ENCODE measurements around the gene SOS1. TPM values are rescaled to one million over a fixed set of nuclear protein-coding genes. Genes with fewer than 3 reads are reported as not detected.
"Not testable (repeated sequence)": the region's sequence is repeated elsewhere in the genome, so short reads cannot be mapped to it uniquely, and the experiment has no call there.

SOS1 gene
- total RNA-seq, 1 donor from 2014 or later = 44.0 TPM

DNA sequence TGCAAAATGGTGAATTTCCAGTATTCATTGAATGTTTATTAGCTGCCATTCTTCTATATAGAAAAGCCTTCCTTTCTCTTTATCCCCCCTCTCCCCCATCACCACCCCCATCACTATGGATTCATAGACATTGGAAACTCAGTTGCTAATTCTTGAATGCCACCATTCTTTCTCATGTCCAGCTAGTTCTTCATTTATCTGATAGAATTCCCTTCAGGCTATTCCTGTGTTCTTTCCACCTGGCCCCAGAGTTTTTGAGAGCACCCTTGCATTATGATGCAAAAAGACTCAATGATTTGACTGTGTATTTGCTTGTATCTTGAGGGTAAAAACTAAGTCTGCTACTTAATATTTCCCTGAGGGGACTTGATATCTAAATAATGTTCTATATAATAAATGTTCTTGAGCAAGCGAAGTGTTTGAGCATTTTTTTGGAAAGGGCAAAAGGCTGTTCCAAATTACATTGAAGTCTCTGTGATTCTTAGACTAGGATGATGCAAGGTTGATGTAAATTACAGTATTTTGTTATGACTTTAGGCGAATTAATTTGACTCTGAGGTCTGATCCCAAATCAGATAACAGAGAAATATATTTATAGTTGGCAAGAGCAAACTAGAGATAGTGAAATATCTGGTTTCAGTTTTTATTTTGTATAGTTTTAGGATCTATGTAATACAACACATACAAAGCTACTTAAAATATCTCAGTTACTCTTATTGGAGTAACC is 18.8 kb upstream of the SOS1 start:
- no peaks in the 10 kb centered on the region for H3K4me1 ChIP-seq (ENCODE audit: insufficient read depth, low read length)
- no peaks in the 10 kb centered on the region for H3K27me3 ChIP-seq (ENCODE audit: insufficient read depth, low read length)
- no peaks in the 10 kb centered on the region for H3K79me2 ChIP-seq (ENCODE audit: insufficient read depth, low read length)
- no peak overlapping the region for H3K27ac Mint-ChIP-seq (ENCODE audit: unreplicated experiment)
- no peak overlapping the region for H3K27ac ChIP-seq (ENCODE audit: low read depth, low read length)
- DNase-seq (ENCODE audit: low read depth) (no peak), FAIRE-seq (no peak)
- H2AFZ ChIP-seq (ENCODE audit: low read depth, low read length) = no peak overlapping the region
- no peak overlapping the region for H3K4me3 Mint-ChIP-seq (ENCODE audit: unreplicated experiment)
- H3K36me3 ChIP-seq (ENCODE audit: insufficient read depth, low read length) = no peaks in the 10 kb centered on the region
- H3K27me3 Mint-ChIP-seq (ENCODE audit: low read depth, unreplicated experiment) = no peaks in the 10 kb centered on the region
- peaks cover 10% of the 10 kb centered on the region for H3K4me1 Mint-ChIP-seq (ENCODE audit: low read depth, unreplicated experiment)
- H4K20me1 ChIP-seq (ENCODE audit: insufficient read depth, low read length) = no peaks in the 10 kb centered on the region
- no peaks in the 10 kb centered on the region for H3K9me3 Mint-ChIP-seq (ENCODE audit: unreplicated experiment)
- no peak overlapping the region for H3K4me2 ChIP-seq (ENCODE audit: low read length)
- no peak overlapping the region for H3K9ac ChIP-seq (ENCODE audit: low read length)
- H3K36me3 Mint-ChIP-seq (ENCODE audit: low read depth, unreplicated experiment) = no peaks in the 10 kb centered on the region
- no peak overlapping the region for H3K4me3 ChIP-seq (ENCODE audit: insufficient read depth, low read depth, low read length)
- H3K9me3 ChIP-seq (ENCODE audit: insufficient read depth, low read depth, low read length) = no peaks in the 10 kb centered on the region
- TF ChIP-seq EZH2 (IDR thresholded peaks at IDR 0.05; ENCODE audit: insufficient read depth, low read length) = no peak
- TF ChIP-seq, protein P1, sequence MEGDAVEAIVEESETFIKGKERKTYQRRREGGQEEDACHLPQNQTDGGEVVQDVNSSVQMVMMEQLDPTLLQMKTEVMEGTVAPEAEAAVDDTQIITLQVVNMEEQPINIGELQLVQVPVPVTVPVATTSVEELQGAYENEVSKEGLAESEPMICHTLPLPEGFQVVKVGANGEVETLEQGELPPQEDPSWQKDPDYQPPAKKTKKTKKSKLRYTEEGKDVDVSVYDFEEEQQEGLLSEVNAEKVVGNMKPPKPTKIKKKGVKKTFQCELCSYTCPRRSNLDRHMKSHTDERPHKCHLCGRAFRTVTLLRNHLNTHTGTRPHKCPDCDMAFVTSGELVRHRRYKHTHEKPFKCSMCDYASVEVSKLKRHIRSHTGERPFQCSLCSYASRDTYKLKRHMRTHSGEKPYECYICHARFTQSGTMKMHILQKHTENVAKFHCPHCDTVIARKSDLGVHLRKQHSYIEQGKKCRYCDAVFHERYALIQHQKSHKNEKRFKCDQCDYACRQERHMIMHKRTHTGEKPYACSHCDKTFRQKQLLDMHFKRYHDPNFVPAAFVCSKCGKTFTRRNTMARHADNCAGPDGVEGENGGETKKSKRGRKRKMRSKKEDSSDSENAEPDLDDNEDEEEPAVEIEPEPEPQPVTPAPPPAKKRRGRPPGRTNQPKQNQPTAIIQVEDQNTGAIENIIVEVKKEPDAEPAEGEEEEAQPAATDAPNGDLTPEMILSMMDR (IDR thresholded peaks at IDR 0.05; ENCODE audit: insufficient read depth, low read depth, low read length) = no peak

DNA sequence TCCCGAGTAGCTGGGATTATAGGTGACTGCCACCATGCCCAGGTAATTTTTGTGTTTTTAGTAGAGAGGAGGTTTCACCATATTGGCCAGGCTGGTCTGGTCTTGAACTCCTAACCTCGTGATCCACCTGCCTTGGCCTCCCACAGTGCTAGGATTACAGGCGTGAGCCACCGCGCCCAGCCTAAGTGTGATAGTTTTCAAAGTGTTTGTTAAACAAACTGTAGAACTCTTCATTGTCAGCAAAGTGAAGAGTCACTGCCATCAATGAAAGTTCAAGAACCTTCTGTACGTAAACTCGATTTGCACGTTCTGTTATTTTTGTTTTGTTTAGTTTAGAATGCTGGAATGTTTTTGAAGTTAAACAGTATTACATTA is 18.0 kb upstream of the SOS1 start:
- Histone ChIP-seq H2AFZ (ENCODE audit: low read depth, low read length) (no peak overlapping the region), H3K4me1 (ENCODE audit: insufficient read depth, low read length) (no peaks in the 10 kb centered on the region), H3K36me3 (ENCODE audit: insufficient read depth, low read length) (no peaks in the 10 kb centered on the region), H3K4me2 (ENCODE audit: low read length) (no peak overlapping the region), H3K27ac (ENCODE audit: low read depth, low read length) (no peak overlapping the region), H3K79me2 (ENCODE audit: insufficient read depth, low read length) (no peaks in the 10 kb centered on the region), H3K4me3 (ENCODE audit: insufficient read depth, low read depth, low read length) (no peak overlapping the region), H3K9me3 (ENCODE audit: insufficient read depth, low read depth, low read length) (no peaks in the 10 kb centered on the region), H3K27me3 (ENCODE audit: insufficient read depth, low read length) (no peaks in the 10 kb centered on the region), H4K20me1 (ENCODE audit: insufficient read depth, low read length) (no peaks in the 10 kb centered on the region), H3K9ac (ENCODE audit: low read length) (no peak overlapping the region)
- TF ChIP-seq, protein P1 (IDR thresholded peaks at IDR 0.05; ENCODE audit: insufficient read depth, low read depth, low read length) = no peak
- TF ChIP-seq EZH2 (IDR thresholded peaks at IDR 0.05; ENCODE audit: insufficient read depth, low read length) = no peak
- Mint-ChIP-seq H3K27ac (ENCODE audit: unreplicated experiment) (no peak overlapping the region), H3K4me3 (ENCODE audit: unreplicated experiment) (no peak overlapping the region), H3K4me1 (ENCODE audit: low read depth, unreplicated experiment) (peaks cover 10% of the 10 kb centered on the region), H3K9me3 (ENCODE audit: unreplicated experiment) (no peaks in the 10 kb centered on the region), H3K36me3 (ENCODE audit: low read depth, unreplicated experiment) (no peaks in the 10 kb centered on the region), H3K27me3 (ENCODE audit: low read depth, unreplicated experiment) (no peaks in the 10 kb centered on the region)
- DNase-seq (ENCODE audit: low read depth) (no peak), FAIRE-seq (no peak)

- not testable (repeated sequence) for H3K4me3 ChIP-seq (ENCODE audit: insufficient read depth, low read depth, low read length); H3K27me3 ChIP-seq (ENCODE audit: insufficient read depth, low read length); DNase-seq (ENCODE audit: low read depth); H3K4me3 Mint-ChIP-seq (ENCODE audit: unreplicated experiment); FAIRE-seq; H3K79me2 ChIP-seq (ENCODE audit: insufficient read depth, low read length); H3K36me3 ChIP-seq (ENCODE audit: insufficient read depth, low read length); H4K20me1 ChIP-seq (ENCODE audit: insufficient read depth, low read length); H3K4me2 ChIP-seq (ENCODE audit: low read length); H3K9ac ChIP-seq (ENCODE audit: low read length); H3K9me3 Mint-ChIP-seq (ENCODE audit: unreplicated experiment); H3K4me1 Mint-ChIP-seq (ENCODE audit: low read depth, unreplicated experiment); H3K36me3 Mint-ChIP-seq (ENCODE audit: low read depth, unreplicated experiment); H3K27me3 Mint-ChIP-seq (ENCODE audit: low read depth, unreplicated experiment); H2AFZ ChIP-seq (ENCODE audit: low read depth, low read length); H3K4me1 ChIP-seq (ENCODE audit: insufficient read depth, low read length); H3K27ac Mint-ChIP-seq (ENCODE audit: unreplicated experiment); H3K9me3 ChIP-seq (ENCODE audit: insufficient read depth, low read depth, low read length); H3K27ac ChIP-seq (ENCODE audit: low read depth, low read length)
Measured at GRCh38 chr2:39138187-39138836, 17.5 kb upstream of the SOS1 start.
